K562 (cell line): ENCODE results near the gene VWA7. TPM values are rescaled to one million over a fixed set of nuclear protein-coding genes. Genes with fewer than 3 reads are reported as not detected.

Source experiments
- ATAC-seq: fragments of 200-7000 bp; cut with Tn5 transposase; 3 replicates; pipeline ENCODE4 v1.9.1; 2020; ENCODE audit warnings: moderate library complexity
- BruUV-seq: library from RNA; stranded (reverse); fragments of 400-500 nt; replicated peaks from 2 replicates; lab custom pipeline; 2021; lab: Mats Ljungman, UMichigan
- CTCF ChIA-PET: fragments of 300-600 bp; formaldehyde crosslinking; extraction: SDS; loops from one replicate; lab custom pipeline; 2021; ENCODE audit warnings: low intra/inter-chr PET ratio; lab: Yijun Ruan, JAX
- POLR2A ChIA-PET: fragments of 300-600, 350-650 bp; sonication (Branson Sonifier 250); formaldehyde crosslinking; extraction: SDS; loops from one replicate; lab custom pipeline; 2021; ENCODE audit warnings: antibody characterized with exemption, inconsistent platforms; lab: Yijun Ruan, JAX
- DNase-seq, 4 experiments: peaks; one replicate each; pipeline versions ENCODE4 v3.0.0 to v3.0.0-alpha.2; 2011 to 2018; ENCODE audit warnings: low spot score in 3 of 4, mixed read lengths in 3 of 4; ENCODE audit errors: extremely low read depth in 1 of 4
- FAIRE-seq: peaks from 2 replicates; lab custom pipeline; 2011; peaks lifted over from hg19 to GRCh38; lab: Jason Lieb, UNC
- H2AFZ ChIP-seq: 2 replicates; pipeline ENCODE4 v1.6.0; 2011; ENCODE audit warnings: low read depth, low read length, control low read depth, inconsistent platforms
- H3K27ac ChIP-seq: fragments of 200-600 bp; 3 replicates; pipeline ENCODE4 v1.8.0; 2011; ENCODE audit warnings: low read depth, mild to moderate bottlenecking, control low read depth, inconsistent platforms, low read length, moderate library complexity, mixed read lengths; ENCODE audit errors: extremely low read depth
- H3K27me3 ChIP-seq, 2 experiments: fragments of 300-600 bp in 1 of 2; 2 replicates in 1 of 2; 3 replicates in 1 of 2; pipeline versions ENCODE4 v1.6.0 to v1.8.0; 2011; ENCODE audit warnings: inconsistent platforms in 2 of 2, low read length in 2 of 2, mild to moderate bottlenecking in 1 of 2, mixed read lengths in 1 of 2, moderate library complexity in 1 of 2; ENCODE audit not compliant: control insufficient read depth in 2 of 2, insufficient read depth in 2 of 2
- H3K36me3 ChIP-seq: fragments of 300-600 bp; 3 replicates; pipeline ENCODE4 v1.8.0; 2011; ENCODE audit warnings: mild to moderate bottlenecking, low read length, inconsistent platforms; ENCODE audit not compliant: control insufficient read depth, insufficient read depth
- H3K4me1 ChIP-seq, 2 experiments: fragments of 200-600 bp in 1 of 2; replicated peaks in 1 of 2; 2 replicates in 1 of 2; 3 replicates in 1 of 2; pipeline versions ENCODE4 v1.5.1 to v1.8.0; 2011; ENCODE audit warnings: inconsistent platforms in 2 of 2, low read length in 2 of 2, mild to moderate bottlenecking in 1 of 2, mixed read lengths in 1 of 2, moderate library complexity in 1 of 2; ENCODE audit not compliant: control insufficient read depth in 2 of 2, insufficient read depth in 2 of 2
- H3K4me2 ChIP-seq: 2 replicates; pipeline ENCODE4 v1.6.1; 2011; ENCODE audit warnings: low read length, control low read depth, inconsistent platforms, mixed read lengths; ENCODE audit not compliant: insufficient read depth
- H3K4me3 ChIP-seq: fragments of 200-600 bp; sonication (generic), shearing (Covaris generic); 2 replicates; pipeline ENCODE4 v1.5.1; 2016; ENCODE audit warnings: control low read depth, inconsistent platforms
- H3K79me2 ChIP-seq: fragments of 200-600 bp; 3 replicates; pipeline ENCODE4 v1.8.0; 2011; ENCODE audit warnings: low read length, inconsistent platforms; ENCODE audit not compliant: control insufficient read depth, insufficient read depth
- H3K9ac ChIP-seq, 2 experiments: 2 replicates each; pipeline versions ENCODE4 v1.6.0 to v1.6.1; 2011; ENCODE audit warnings: low read depth in 2 of 2, low read length in 2 of 2, control low read depth in 1 of 2, inconsistent platforms in 1 of 2, mild to moderate bottlenecking in 1 of 2, mixed read lengths in 1 of 2; ENCODE audit not compliant: insufficient read depth in 1 of 2
- H3K9me1 ChIP-seq: one replicate; pipeline ENCODE4 v1.6.0; 2011; ENCODE audit warnings: inconsistent platforms, mild to moderate bottlenecking, low read length, moderate library complexity; ENCODE audit not compliant: control insufficient read depth, insufficient read depth
- H3K9me3 ChIP-seq: replicated peaks from 2 replicates; pipeline ENCODE4 v1.5.1; 2011; ENCODE audit warnings: low read depth, low read length, inconsistent platforms; ENCODE audit not compliant: control insufficient read depth, insufficient read depth
- H4K20me1 ChIP-seq: replicated peaks from 2 replicates; pipeline ENCODE4 v1.6.1; 2011; ENCODE audit warnings: low read length, inconsistent platforms, mixed read lengths; ENCODE audit not compliant: control insufficient read depth, insufficient read depth
- FOXP1 ChIP-seq: sonication (generic); formaldehyde crosslinking; IDR thresholded peaks from 2 replicates; pipeline ENCODE4 v1.8.0; 2022; ENCODE audit warnings: mild to moderate bottlenecking, missing genetic modification reagents
- NUFIP1 ChIP-seq: fragments of 450-650 bp; IDR thresholded peaks from 2 replicates; pipeline ENCODE4 v1.6.1; 2018; ENCODE audit not compliant: partially characterized antibody
- RBM14 ChIP-seq: fragments of 200-400 bp; formaldehyde crosslinking; IDR thresholded peaks from 2 replicates; pipeline ENCODE4 v1.6.1; 2018; ENCODE audit warnings: low read depth, mild to moderate bottlenecking, low read length, moderate library complexity, borderline replicate concordance; ENCODE audit not compliant: insufficient read depth
- RFX1 ChIP-seq: fragments of 450-650 bp; IDR thresholded peaks from 2 replicates; pipeline ENCODE4 v1.6.1; 2016; ENCODE audit warnings: mild to moderate bottlenecking, moderate library complexity
- ZBTB1 ChIP-seq: sonication (generic); formaldehyde crosslinking; IDR thresholded peaks from 2 replicates; pipeline ENCODE4 v1.8.1; 2023; ENCODE audit warnings: missing genetic modification reagents, low read depth, mild to moderate bottlenecking, borderline replicate concordance
- WGBS: fragments of 100-300 bp; shearing (Covaris generic); methylation state at CpG from one replicate; pipeline ENCODE4 v1.1.6; 2016; ENCODE audit warnings: low coverage, mixed read lengths; ENCODE audit not compliant: insufficient coverage; ENCODE audit errors: missing lambda C conversion rate; 5-methylcytosine and 5-hydroxymethylcytosine counted together
- in situ Hi-C: fragments of 300-500 bp; cut with MboI; formaldehyde crosslinking; loops from 4 replicates; pipeline ENCODE4 v1.15.0; 2018; ENCODE audit warnings: inconsistent platforms, mixed read lengths
- intact Hi-C: fragments of 100-400 bp; cut with micrococcal nuclease; formaldehyde crosslinking; loops from 2 replicates; pipeline ENCODE4 v1.14.2; 2022
- polyA plus RNA-seq, 8 experiments: library from polyadenylated mRNA; depleted of rRNA in 4 of 8; stranded (reverse) in 5 of 8; unstranded in 3 of 8; fragments of >200 nt; fragmentation: Nextera tagmentation in 2 of 8; fragmentation: Illumina TruSeq in 1 of 8; extraction: Ambion mirVana in 2 of 8; extraction: Trizol in 1 of 8; gene quantifications; 2 replicates each; pipeline versions ENCODE4 v1.2.1 to v1.2.3, GENCODE V29; 2011 to 2014; ENCODE audit warnings: inconsistent platforms in 1 of 8, missing spikeins in 1 of 8
- total RNA-seq, 7 experiments: library from RNA; depleted of rRNA in 6 of 7; stranded (reverse); fragments of >200 nt in 6 of 7; fragmentation: Illumina TruSeq in 2 of 7; extraction: Trizol in 2 of 7; gene quantifications; 2 replicates each; pipeline versions ENCODE4 v1.2.1 to v1.2.3, GENCODE V29; 2011 to 2021; ENCODE audit warnings: low replicate concordance in 1 of 7
- TF ChIP-seq, protein P1 (sequence below): sonication (generic); formaldehyde crosslinking; IDR thresholded peaks from 2 replicates; pipeline ENCODE4 v1.5.0; 2020; ENCODE audit warnings: missing genetic modification reagents
- TF ChIP-seq, protein P2 (sequence below): sonication (generic); formaldehyde crosslinking; IDR thresholded peaks from 2 replicates; pipeline ENCODE4 v1.9.0; 2022; ENCODE audit warnings: mild to moderate bottlenecking, missing genetic modification reagents
- TF ChIP-seq, protein P3 (sequence below): sonication (generic); formaldehyde crosslinking; IDR thresholded peaks from 2 replicates; pipeline ENCODE4 v1.8.1; 2022; ENCODE audit warnings: missing genetic modification reagents

The VWA7 gene
- total and polyA plus RNA-seq, 9 of the 15 experiments (the other 6 are each of a cell fraction or from before 2014, with no cell fraction given) = 0.18 to 2.9 (median 0.95) TPM

DNA sequence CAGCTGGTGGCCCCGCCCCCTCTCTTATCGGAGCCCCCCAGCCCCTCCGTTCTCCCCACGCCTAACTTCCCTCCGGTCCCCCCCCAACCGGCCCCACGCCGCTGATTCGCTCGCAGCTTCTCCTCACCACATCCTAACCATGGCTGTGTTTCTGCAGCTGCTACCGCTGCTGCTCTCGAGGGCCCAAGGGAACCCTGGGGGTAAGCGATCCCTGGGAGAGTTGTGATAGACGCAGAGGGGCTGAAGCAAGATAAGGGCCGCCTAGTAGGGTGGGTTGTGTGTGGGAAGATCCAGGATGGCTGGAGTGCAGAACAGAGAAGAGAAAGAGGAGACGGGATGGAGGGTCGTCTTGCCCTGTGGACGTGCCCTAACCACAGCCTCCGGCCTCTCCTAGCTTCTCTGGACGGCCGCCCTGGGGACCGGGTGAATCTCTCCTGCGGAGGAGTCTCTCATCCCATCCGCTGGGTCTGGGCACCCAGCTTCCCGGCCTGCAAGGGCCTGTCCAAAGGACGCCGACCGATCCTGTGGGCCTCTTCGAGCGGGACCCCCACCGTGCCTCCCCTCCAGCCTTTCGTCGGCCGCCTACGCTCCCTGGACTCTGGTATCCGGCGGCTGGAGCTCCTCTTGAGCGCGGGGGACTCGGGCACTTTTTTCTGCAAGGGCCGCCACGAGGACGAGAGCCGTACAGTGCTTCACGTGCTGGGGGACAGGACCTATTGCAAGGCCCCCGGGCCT, 53.7 kb downstream of the VWA7 start, which contains the start of gene MPIG6B (continued):
- TF ChIP-seq NUFIP1 (no peak), RBM14 (no peak)

DNA sequence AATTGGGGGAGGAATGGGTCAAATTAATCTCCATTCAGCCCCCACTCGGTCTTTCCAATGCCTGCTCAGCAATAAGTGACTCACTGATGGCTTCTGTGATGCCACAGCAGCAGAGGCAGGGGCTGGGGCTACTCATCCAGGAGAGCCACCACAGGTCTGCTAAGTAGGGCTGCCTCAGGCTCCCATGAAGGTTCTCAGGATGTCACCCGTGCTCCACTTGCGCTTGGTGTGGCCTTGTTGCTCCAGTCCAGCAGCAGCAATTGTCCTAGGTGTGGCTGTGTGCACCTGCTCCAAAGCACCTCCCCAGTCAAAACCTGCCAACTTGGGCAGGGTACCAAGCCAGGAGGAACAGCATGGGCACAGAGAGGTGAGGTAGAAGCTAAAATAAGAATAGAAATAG, 55.0 kb downstream of the VWA7 start:
- BruUV-seq = no TSS peak
- intact Hi-C loops (no loop called here), in situ Hi-C loops (no loop called here)
- H3K9me3 ChIP-seq = no peaks in the 10 kb centered on the region
- peak overlapping the region in 1 of 2 experiments; percentile 27; a peak in 1 of 4 replicates for H3K9ac ChIP-seq
- H3K36me3 ChIP-seq = peaks cover 13% of the 10 kb centered on the region; the same call in 1 of the 3 replicates
- ChIA-PET POLR2A (interaction anchor here (0.6 to 15.0 kb wide), 11 partner anchors 10 to 366 kb away, joined by 3 to 236 read pairs (median 5); partner anchors contain the start of genes ABHD16A, CLIC1, CSNK2B and DDAH2), CTCF (no interaction called here)
- no peak overlapping the region for H3K27ac ChIP-seq
- ATAC-seq = no peak
- no peak overlapping the region for H2AFZ ChIP-seq
- H3K4me2 ChIP-seq = no peak overlapping the region
- H4K20me1 ChIP-seq = no peaks in the 10 kb centered on the region
- FAIRE-seq = no peak
- 48% methylated on average over 3 of the region's 3 CpGs for WGBS
- DNase-seq = no peak
- H3K79me2 ChIP-seq = no peaks in the 10 kb centered on the region
- TF ChIP-seq, protein P1, sequence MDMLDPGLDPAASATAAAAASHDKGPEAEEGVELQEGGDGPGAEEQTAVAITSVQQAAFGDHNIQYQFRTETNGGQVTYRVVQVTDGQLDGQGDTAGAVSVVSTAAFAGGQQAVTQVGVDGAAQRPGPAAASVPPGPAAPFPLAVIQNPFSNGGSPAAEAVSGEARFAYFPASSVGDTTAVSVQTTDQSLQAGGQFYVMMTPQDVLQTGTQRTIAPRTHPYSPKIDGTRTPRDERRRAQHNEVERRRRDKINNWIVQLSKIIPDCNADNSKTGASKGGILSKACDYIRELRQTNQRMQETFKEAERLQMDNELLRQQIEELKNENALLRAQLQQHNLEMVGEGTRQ (CRISPR knock-in tag) = no peak
- TF ChIP-seq ZBTB1 = 0 out of 2 replicates have a peak, but pooled peaks have one; percentile 9
- 0 out of 2 replicates have a peak, but pooled peaks have one; percentile 12 for TF ChIP-seq FOXP1 (CRISPR knock-in tag)
- TF ChIP-seq RFX1 = no peak
- TF ChIP-seq, protein P2, sequence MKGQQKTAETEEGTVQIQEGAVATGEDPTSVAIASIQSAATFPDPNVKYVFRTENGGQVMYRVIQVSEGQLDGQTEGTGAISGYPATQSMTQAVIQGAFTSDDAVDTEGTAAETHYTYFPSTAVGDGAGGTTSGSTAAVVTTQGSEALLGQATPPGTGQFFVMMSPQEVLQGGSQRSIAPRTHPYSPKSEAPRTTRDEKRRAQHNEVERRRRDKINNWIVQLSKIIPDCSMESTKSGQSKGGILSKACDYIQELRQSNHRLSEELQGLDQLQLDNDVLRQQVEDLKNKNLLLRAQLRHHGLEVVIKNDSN = peak; percentile 29; the same call in 1 of the 2 replicates
- TF ChIP-seq, protein P3, sequence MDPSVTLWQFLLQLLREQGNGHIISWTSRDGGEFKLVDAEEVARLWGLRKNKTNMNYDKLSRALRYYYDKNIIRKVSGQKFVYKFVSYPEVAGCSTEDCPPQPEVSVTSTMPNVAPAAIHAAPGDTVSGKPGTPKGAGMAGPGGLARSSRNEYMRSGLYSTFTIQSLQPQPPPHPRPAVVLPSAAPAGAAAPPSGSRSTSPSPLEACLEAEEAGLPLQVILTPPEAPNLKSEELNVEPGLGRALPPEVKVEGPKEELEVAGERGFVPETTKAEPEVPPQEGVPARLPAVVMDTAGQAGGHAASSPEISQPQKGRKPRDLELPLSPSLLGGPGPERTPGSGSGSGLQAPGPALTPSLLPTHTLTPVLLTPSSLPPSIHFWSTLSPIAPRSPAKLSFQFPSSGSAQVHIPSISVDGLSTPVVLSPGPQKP (CRISPR knock-in tag) = peak; percentile 54; the same call in 1 of the 2 replicates
- peaks cover 32 to 38% of the 10 kb centered on the region in 2 experiments for H3K4me1 ChIP-seq
- peaks cover 1% of the 10 kb centered on the region for H3K9me1 ChIP-seq
- H3K27me3 ChIP-seq = no peaks in the 10 kb centered on the region
- no peak overlapping the region for H3K4me3 ChIP-seq
